Endothelial cell of umbilical vein (primary cell): ENCODE measurements around the gene CDH22. TPM values are rescaled to one million over a fixed set of nuclear protein-coding genes. Genes with fewer than 3 reads are reported as not detected.

Experiments
- BruUV-seq: library from RNA; stranded (reverse); fragments of 400-500 nt; replicated peaks from 2 replicates; lab custom pipeline; 2021; lab: Mats Ljungman, UMichigan
- CTCF ChIA-PET: fragments of 300-600, 350-600 bp; sonication (Branson Sonifier 250); formaldehyde crosslinking; loops from one replicate; lab custom pipeline; 2021; ENCODE audit warnings: antibody characterized with exemption, inconsistent platforms; lab: Charles Lee
- POLR2A ChIA-PET: fragments of 300-600, 350-600 bp; sonication (Branson Sonifier 250); formaldehyde crosslinking; loops from one replicate; lab custom pipeline; 2021; ENCODE audit warnings: antibody characterized with exemption, inconsistent platforms; lab: Charles Lee
- DNase-seq: peaks from one replicate; pipeline ENCODE4 v3.0.0-alpha.2; 2011; ENCODE audit warnings: low read depth, low spot score
- FAIRE-seq: peaks from 2 replicates; lab custom pipeline; 2011; peaks lifted over from hg19 to GRCh38; lab: Jason Lieb, UNC
- H2AFZ ChIP-seq: 2 replicates; pipeline ENCODE4 v1.6.0; 2012; ENCODE audit warnings: low read depth, low read length, control low read depth, inconsistent platforms
- H3K27ac ChIP-seq: 2 replicates; pipeline ENCODE4 v1.5.1; 2011; ENCODE audit warnings: low read depth, mild to moderate bottlenecking, control low read depth, low read length, moderate library complexity; ENCODE audit not compliant: insufficient read depth
- H3K27me3 ChIP-seq, 2 experiments: 2 replicates each; pipeline versions ENCODE4 v1.6.0 to v1.6.1; 2011; ENCODE audit warnings: low read length in 2 of 2, mixed read lengths in 1 of 2; ENCODE audit not compliant: control insufficient read depth in 2 of 2, insufficient read depth in 2 of 2
- H3K36me3 ChIP-seq, 2 experiments: 2 replicates in 1 of 2; 3 replicates in 1 of 2; pipeline ENCODE4 v1.5.1; 2011; ENCODE audit warnings: low read length in 2 of 2, mild to moderate bottlenecking in 1 of 2, moderate library complexity in 1 of 2; ENCODE audit not compliant: control insufficient read depth in 2 of 2, insufficient read depth in 2 of 2; ENCODE audit errors: extremely low read depth in 1 of 2
- H3K4me1 ChIP-seq: 3 replicates; pipeline ENCODE4 v1.5.1; 2011; ENCODE audit warnings: mild to moderate bottlenecking, low read length; ENCODE audit not compliant: control insufficient read depth, insufficient read depth; ENCODE audit errors: extremely low read depth
- H3K4me2 ChIP-seq: 2 replicates; pipeline ENCODE4 v1.6.1; 2011; ENCODE audit warnings: low read length, control low read depth, mixed read lengths; ENCODE audit not compliant: insufficient read depth
- H3K4me3 ChIP-seq, 3 experiments: fragments of 200-600 bp in 1 of 3; sonication (generic), shearing (Covaris generic) in 1 of 3; replicated peaks in 1 of 3; 2 replicates each; pipeline ENCODE4 v1.5.1; 2011 to 2016; ENCODE audit warnings: control low read depth in 3 of 3, low read length in 3 of 3, mild to moderate bottlenecking in 2 of 3, inconsistent platforms in 1 of 3, low read depth in 1 of 3, moderate library complexity in 1 of 3; ENCODE audit not compliant: insufficient read depth in 1 of 3
- H3K79me2 ChIP-seq: 2 replicates; pipeline ENCODE4 v1.6.0; 2012; ENCODE audit warnings: low read length, inconsistent platforms; ENCODE audit not compliant: control insufficient read depth, insufficient read depth
- H3K9ac ChIP-seq: replicated peaks from 2 replicates; pipeline ENCODE3; 2011; ENCODE audit warnings: low read length, control low read depth; ENCODE audit not compliant: insufficient read depth; ENCODE audit errors: extremely low read depth
- H3K9me1 ChIP-seq: replicated peaks from 3 replicates; pipeline ENCODE4 v1.6.0; 2011; ENCODE audit warnings: mild to moderate bottlenecking, low read length; ENCODE audit not compliant: control insufficient read depth, insufficient read depth; ENCODE audit errors: extremely low read depth
- H3K9me3 ChIP-seq: replicated peaks from 2 replicates; pipeline ENCODE4 v1.5.1; 2012; ENCODE audit warnings: low read length, inconsistent platforms; ENCODE audit not compliant: control insufficient read depth, insufficient read depth
- H4K20me1 ChIP-seq: replicated peaks from 2 replicates; pipeline ENCODE3; 2011; ENCODE audit warnings: mild to moderate bottlenecking, low read length; ENCODE audit not compliant: control insufficient read depth, insufficient read depth; ENCODE audit errors: extremely low read depth
- EZH2 ChIP-seq: IDR thresholded peaks from 2 replicates; pipeline ENCODE4 v1.6.1; 2012; ENCODE audit warnings: borderline replicate concordance, low read depth, mild to moderate bottlenecking, moderate library complexity, low read length, inconsistent platforms; ENCODE audit not compliant: severe bottlenecking
- FOS ChIP-seq: IDR thresholded peaks from 2 replicates; pipeline ENCODE4 v1.6.1; 2011; ENCODE audit warnings: mild to moderate bottlenecking, low read length, moderate library complexity, borderline replicate concordance; ENCODE audit not compliant: insufficient read depth
- GATA2 ChIP-seq: IDR thresholded peaks from 2 replicates; pipeline ENCODE4 v1.7.0; 2011; ENCODE audit warnings: low read depth, mild to moderate bottlenecking, moderate library complexity, mixed read lengths, low read length; ENCODE audit not compliant: insufficient read length, insufficient read depth
- MAX ChIP-seq: IDR thresholded peaks from 2 replicates; pipeline ENCODE4 v1.6.1; 2011; ENCODE audit not compliant: insufficient read depth, insufficient read length
- MYC ChIP-seq: IDR thresholded peaks from one replicate; pipeline ENCODE4 v1.6.1; 2011; ENCODE audit warnings: mild to moderate bottlenecking, low read depth, low read length
- POLR2A ChIP-seq: IDR thresholded peaks from 2 replicates; pipeline ENCODE4 v1.6.1; 2012; ENCODE audit warnings: low read depth, mild to moderate bottlenecking, control low read depth, low read length
- POLR2AphosphoS5 ChIP-seq: IDR thresholded peaks from 2 replicates; pipeline ENCODE4 v1.6.1; 2012; ENCODE audit warnings: low read depth, mild to moderate bottlenecking, control low read depth, low read length, moderate library complexity; ENCODE audit not compliant: insufficient read depth
- dilution Hi-C: fragments of 300-500 bp; cut with MboI; formaldehyde crosslinking; loops from one replicate; pipeline ENCODE4 v1.15.0; 2019; ENCODE audit warnings: low sequenced_read_pairs; ENCODE audit not compliant: extremely low pct_ligation_motif_present
- intact Hi-C: fragments of 100-400 bp; cut with micrococcal nuclease; formaldehyde crosslinking; loops from one replicate; pipeline ENCODE4 v1.10.0; 2022
- polyA plus RNA-seq, 4 experiments: library from polyadenylated mRNA; depleted of rRNA in 3 of 4; stranded (reverse) in 3 of 4; unstranded in 1 of 4; fragments of >200 nt; gene quantifications; 2 replicates each; pipeline versions ENCODE4 v1.2.1 to v1.2.3, GENCODE V29; 2011 to 2012; ENCODE audit warnings: missing spikeins in 1 of 4
- total RNA-seq: library from RNA; stranded (reverse); gene quantifications from 2 replicates; pipeline ENCODE4 v1.2.3, GENCODE V29; 2021
- TF ChIP-seq, protein P1 (sequence below), 2 donors: IDR thresholded peaks; 1 replicate in 1 of 2; 2 replicates in 1 of 2; pipeline ENCODE4 v1.5.1; 2011; ENCODE audit warnings: low read length in 2 of 2, mild to moderate bottlenecking in 2 of 2, moderate library complexity in 2 of 2, control low read depth in 1 of 2, inconsistent platforms in 1 of 2, low read depth in 1 of 2; ENCODE audit not compliant: insufficient read depth in 1 of 2; ENCODE audit errors: extremely low read depth in 1 of 2

Gene CDH22
- total and polyA plus RNA-seq, 2 donors (not counting 3 experiments of a cell fraction or from before 2014, with no cell fraction given) = not detected

GRCh38 chr20:46307999-46308257, 370 bp downstream of the CDH22 start:
- Histone ChIP-seq H2AFZ (no peak overlapping the region), H3K4me3 (peak overlapping the region in 1 of 3 experiments; percentile 25), H3K9ac (no peak overlapping the region), H3K79me2 (no peaks in the 10 kb centered on the region), H3K9me1 (no peaks in the 10 kb centered on the region), H3K9me3 (no peaks in the 10 kb centered on the region), H3K27me3 (peaks cover 51 to 66% of the 10 kb centered on the region in 2 experiments), H3K4me2 (no peak overlapping the region), H4K20me1 (no peaks in the 10 kb centered on the region), H3K27ac (no peak overlapping the region), H3K4me1 (no peaks in the 10 kb centered on the region), H3K36me3 (no peaks in the 10 kb centered on the region)
- dilution Hi-C loops (no loop called here), intact Hi-C loops (loop anchor here (1.0 kb wide), 3 partner anchors 41 to 176 kb away; no protein-coding TSS in a partner anchor)
- no peak for DNase-seq
- TF ChIP-seq EZH2 (peak; percentile 12), GATA2 (no peak), POLR2AphosphoS5 (no peak), FOS (no peak), MAX (no peak)
- FAIRE-seq = no peak
- POLR2A ChIA-PET = no interaction called here
- BruUV-seq = no TSS peak
- CTCF ChIA-PET = interaction anchor here (1.7 kb wide), 1 partner anchor 15 kb away, joined by 8 read pairs; no protein-coding TSS in a partner anchor

DNA sequence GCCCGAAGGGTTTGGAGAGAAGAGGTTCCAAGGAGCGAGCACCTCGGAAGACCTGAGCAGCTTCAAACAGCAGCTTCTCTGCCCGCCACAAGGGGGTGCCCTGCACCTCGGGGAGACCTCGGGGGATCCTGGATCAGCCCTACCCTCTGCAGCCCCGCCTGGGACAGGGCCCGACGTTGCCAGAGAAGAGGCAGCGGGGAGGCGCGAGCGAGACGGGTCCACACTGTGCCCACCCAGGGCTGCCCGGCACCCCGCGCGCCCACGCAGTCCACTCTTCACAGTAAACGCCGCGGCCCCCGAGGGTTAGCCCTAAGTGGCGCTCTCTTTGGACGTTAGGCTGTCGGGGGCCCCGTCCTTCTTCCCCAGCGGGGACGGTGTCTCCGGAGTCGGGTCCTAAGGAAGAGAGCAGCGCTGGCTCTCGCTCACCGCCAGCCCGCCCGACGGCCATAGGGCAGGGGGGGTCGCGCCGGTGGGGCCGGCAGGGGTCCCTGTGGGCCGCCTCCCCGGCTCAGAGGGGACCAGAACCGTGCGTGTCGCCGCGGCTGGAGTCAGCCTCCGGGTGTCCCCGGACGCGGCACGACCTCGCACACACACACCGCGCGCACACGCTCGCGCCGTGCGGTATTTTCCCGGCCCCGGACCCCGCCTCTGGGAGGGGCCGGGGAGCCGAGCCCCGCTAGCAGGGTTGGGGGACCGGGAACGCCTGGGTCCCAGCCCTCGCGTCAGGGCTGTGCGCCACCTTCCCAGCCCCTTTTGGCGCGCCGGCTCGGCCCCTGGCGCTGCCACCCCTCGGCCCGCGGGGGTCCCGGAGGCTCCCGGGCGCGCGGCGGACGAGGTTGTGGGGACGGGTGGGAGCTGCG, 929 bp downstream of the CDH22 start:
- ChIA-PET POLR2A (no interaction called here), CTCF (interaction anchor here (0.5 to 3.0 kb wide), 42 partner anchors 8 to 373 kb away, joined by 3 to 42 read pairs (median 4); partner anchors contain the start of gene ELMO2)
- no peak overlapping the region for H3K4me3 ChIP-seq
- H3K9me1 ChIP-seq = no peaks in the 10 kb centered on the region
- H3K79me2 ChIP-seq = no peaks in the 10 kb centered on the region
- no peaks in the 10 kb centered on the region for H4K20me1 ChIP-seq
- H3K9me3 ChIP-seq = no peaks in the 10 kb centered on the region
- FAIRE-seq (peak; percentile 72), DNase-seq (peak; percentile 22)
- no peak overlapping the region for H3K4me2 ChIP-seq
- dilution Hi-C loops = no loop called here
- H3K4me1 ChIP-seq = no peaks in the 10 kb centered on the region
- H2AFZ ChIP-seq = no peak overlapping the region
- TF ChIP-seq MAX = no peak
- TF ChIP-seq GATA2 = no peak
- no peak for TF ChIP-seq MYC
- peak; percentile 90 for TF ChIP-seq EZH2
- TF ChIP-seq, protein P1, sequence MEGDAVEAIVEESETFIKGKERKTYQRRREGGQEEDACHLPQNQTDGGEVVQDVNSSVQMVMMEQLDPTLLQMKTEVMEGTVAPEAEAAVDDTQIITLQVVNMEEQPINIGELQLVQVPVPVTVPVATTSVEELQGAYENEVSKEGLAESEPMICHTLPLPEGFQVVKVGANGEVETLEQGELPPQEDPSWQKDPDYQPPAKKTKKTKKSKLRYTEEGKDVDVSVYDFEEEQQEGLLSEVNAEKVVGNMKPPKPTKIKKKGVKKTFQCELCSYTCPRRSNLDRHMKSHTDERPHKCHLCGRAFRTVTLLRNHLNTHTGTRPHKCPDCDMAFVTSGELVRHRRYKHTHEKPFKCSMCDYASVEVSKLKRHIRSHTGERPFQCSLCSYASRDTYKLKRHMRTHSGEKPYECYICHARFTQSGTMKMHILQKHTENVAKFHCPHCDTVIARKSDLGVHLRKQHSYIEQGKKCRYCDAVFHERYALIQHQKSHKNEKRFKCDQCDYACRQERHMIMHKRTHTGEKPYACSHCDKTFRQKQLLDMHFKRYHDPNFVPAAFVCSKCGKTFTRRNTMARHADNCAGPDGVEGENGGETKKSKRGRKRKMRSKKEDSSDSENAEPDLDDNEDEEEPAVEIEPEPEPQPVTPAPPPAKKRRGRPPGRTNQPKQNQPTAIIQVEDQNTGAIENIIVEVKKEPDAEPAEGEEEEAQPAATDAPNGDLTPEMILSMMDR (IDR thresholded peaks at IDR 0.05; ENCODE audit: extremely low read depth in 1 of 2, insufficient read depth in 1 of 2, low read depth in 1 of 2, low read length in 2 of 2) = peak; percentile 75 to 88
- no peak for TF ChIP-seq POLR2A
- H3K27ac ChIP-seq = no peak overlapping the region
- intact Hi-C loops = loop anchor here (1.0 kb wide), 1 partner anchor 42 kb away; no protein-coding TSS in a partner anchor
- H3K27me3 ChIP-seq = peaks cover 48 to 60% of the 10 kb centered on the region in 2 experiments
- no TSS peak for BruUV-seq
- no peak overlapping the region for H3K9ac ChIP-seq
- H3K36me3 ChIP-seq = no peaks in the 10 kb centered on the region
